ENCODE results near the gene HEATR1.
"Not testable (repeated sequence)": the region's sequence is repeated elsewhere in the genome, so short reads cannot be mapped to it uniquely, and the experiment has no call there.

Gene HEATR1

GRCh38 chr1:236603991-236604904 is at the start of gene HEATR1:
Gene HEATR1 (minus strand): TSS chr1:236604516. CDS start chr1:236604095, 421 bp downstream.
- DNase-seq (ENCODE audit: low spot score): peak; percentile 96

- no peak for DNase-seq (ENCODE audit: low spot score)
These were observed 40.8 kb upstream of the HEATR1 start for GRCh38 chr1:236645016-236645680.

GRCh38 chr1:236642763-236643162 is 38.4 kb upstream of the HEATR1 start:
- no peak for DNase-seq (ENCODE audit: low spot score)

GRCh38 chr1:236639686-236640085 is 35.4 kb upstream of the HEATR1 start:
- DNase-seq (ENCODE audit: low spot score): no peak

- no peak for DNase-seq (ENCODE audit: low spot score)
These were observed 34.6 kb upstream of the HEATR1 start for GRCh38 chr1:236638945-236639344.

GRCh38 chr1:236636017-236636416 is 31.7 kb upstream of the HEATR1 start:
- DNase-seq (ENCODE audit: low spot score): no peak

- no peak for DNase-seq (ENCODE audit: low spot score)
These were observed 23.6 kb upstream of the HEATR1 start for GRCh38 chr1:236627727-236628408.

- no peak for DNase-seq (ENCODE audit: low spot score)
These were observed 19.3 kb upstream of the HEATR1 start for GRCh38 chr1:236623371-236624166.

GRCh38 chr1:236622407-236622806 is 18.1 kb upstream of the HEATR1 start:
- DNase-seq (ENCODE audit: low spot score): no peak

GRCh38 chr1:236619398-236619797 is 15.1 kb upstream of the HEATR1 start:
- DNase-seq (ENCODE audit: low spot score): no peak

GRCh38 chr1:236618507-236618906 is 14.2 kb upstream of the HEATR1 start:
- no peak for DNase-seq (ENCODE audit: low spot score)

- no peak for DNase-seq (ENCODE audit: low spot score)
These were observed 11.3 kb upstream of the HEATR1 start for GRCh38 chr1:236615399-236616148.

GRCh38 chr1:236612349-236612748 is 8.0 kb upstream of the HEATR1 start:
- DNase-seq (ENCODE audit: low spot score): no peak

GRCh38 chr1:236608930-236609726 is 4.8 kb upstream of the HEATR1 start:
- DNase-seq (ENCODE audit: low spot score): peak; percentile 76

GRCh38 chr1:236607597-236607996 is 3.3 kb upstream of the HEATR1 start:
- not testable (repeated sequence) for DNase-seq (ENCODE audit: low spot score)

GRCh38 chr1:236604905-236605806 is 840 bp upstream of the HEATR1 start:
- no peak for DNase-seq (ENCODE audit: low spot score)

GRCh38 chr1:236602171-236602570 is 2.1 kb downstream of the HEATR1 start:
- DNase-seq (ENCODE audit: low spot score): no peak

- DNase-seq (ENCODE audit: low spot score): no peak
These were observed 13.7 kb downstream of the HEATR1 start for GRCh38 chr1:236590553-236591150.

- no peak for DNase-seq (ENCODE audit: low spot score)
These were observed 14.8 kb downstream of the HEATR1 start for GRCh38 chr1:236589531-236589930.

Data from RKO (cell line).